Fibroblast of the aortic adventitia (primary cell): ENCODE data around the gene CALCOCO2. TPM values are rescaled to one million over a fixed set of nuclear protein-coding genes. Genes with fewer than 3 reads are reported as not detected.

Experiments used
- DNase-seq: peaks from one replicate; pipeline ENCODE4 v3.0.0-alpha.2; 2010; ENCODE audit warnings: low read depth
- H3K4me3 ChIP-seq: 2 replicates; pipeline ENCODE4 v1.5.1; 2011; ENCODE audit warnings: low read depth, mild to moderate bottlenecking, control low read depth, low read length, moderate library complexity
- total RNA-seq: library from RNA; depleted of rRNA; stranded (reverse); fragments of >200 nt; gene quantifications from 2 replicates; pipeline ENCODE4 v1.2.3, GENCODE V29; 2012; ENCODE audit warnings: low replicate concordance
- TF ChIP-seq, protein P1 (sequence below): IDR thresholded peaks from 2 replicates; pipeline ENCODE4 v1.5.1; 2011; ENCODE audit warnings: mild to moderate bottlenecking, low read length, control low read depth, inconsistent platforms; ENCODE audit not compliant: insufficient read depth

The CALCOCO2 gene
- total RNA-seq, 1 donor = 73.8 TPM

DNA sequence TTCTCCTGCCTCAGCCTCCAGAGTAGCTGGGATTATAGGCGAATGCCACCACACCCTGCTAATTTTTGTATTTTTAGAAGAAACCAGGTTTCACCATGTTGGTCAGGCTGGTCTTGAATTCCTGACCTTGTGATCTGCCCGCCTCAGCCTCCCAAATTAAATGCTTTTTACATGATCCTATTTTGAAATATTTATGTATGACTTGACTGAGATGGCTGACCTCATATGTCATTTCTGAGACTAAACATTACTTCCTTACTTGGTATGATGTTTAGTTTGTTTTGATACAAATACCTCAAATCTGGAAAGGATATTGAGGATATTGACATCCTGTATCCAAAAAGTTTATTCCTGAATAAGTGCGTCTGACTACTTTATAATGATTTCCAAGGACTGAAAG lies 11.9 kb downstream of the CALCOCO2 start:
- DNase-seq = no peak

DNA sequence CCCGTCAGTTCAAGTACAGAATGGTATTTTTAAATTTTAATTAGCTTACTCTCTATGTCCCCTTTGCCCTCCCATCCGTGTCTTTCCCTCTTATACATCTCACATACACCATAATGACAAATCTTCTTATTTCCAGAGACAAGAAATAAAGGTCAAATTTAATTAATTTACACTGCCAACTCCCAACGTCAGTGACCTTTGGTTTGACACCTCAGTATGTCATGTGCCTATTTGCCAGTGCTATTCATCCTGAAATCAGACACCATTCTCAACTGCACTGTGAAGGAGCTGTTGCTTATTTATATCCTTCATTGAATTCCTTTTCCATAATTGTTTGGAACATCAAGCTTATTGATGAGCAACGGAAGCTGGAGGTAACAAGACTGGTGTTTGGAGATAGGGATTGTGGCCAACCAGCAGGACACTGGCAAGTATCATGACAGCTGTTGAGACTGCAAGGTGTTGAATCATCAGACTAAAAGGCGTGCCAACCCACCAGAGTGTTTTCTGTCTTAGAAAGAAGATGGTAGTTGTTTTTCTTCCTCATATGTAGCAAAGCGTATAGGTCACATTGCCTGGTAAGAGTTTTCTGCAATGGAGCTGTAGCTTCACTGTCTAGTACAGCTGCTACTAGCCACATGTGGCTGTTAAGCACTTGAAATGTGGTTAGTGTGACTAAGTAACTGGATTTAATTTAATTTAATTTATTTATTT lies 12.5 kb downstream of the CALCOCO2 start:
- no peak for DNase-seq
- TF ChIP-seq, protein P1, sequence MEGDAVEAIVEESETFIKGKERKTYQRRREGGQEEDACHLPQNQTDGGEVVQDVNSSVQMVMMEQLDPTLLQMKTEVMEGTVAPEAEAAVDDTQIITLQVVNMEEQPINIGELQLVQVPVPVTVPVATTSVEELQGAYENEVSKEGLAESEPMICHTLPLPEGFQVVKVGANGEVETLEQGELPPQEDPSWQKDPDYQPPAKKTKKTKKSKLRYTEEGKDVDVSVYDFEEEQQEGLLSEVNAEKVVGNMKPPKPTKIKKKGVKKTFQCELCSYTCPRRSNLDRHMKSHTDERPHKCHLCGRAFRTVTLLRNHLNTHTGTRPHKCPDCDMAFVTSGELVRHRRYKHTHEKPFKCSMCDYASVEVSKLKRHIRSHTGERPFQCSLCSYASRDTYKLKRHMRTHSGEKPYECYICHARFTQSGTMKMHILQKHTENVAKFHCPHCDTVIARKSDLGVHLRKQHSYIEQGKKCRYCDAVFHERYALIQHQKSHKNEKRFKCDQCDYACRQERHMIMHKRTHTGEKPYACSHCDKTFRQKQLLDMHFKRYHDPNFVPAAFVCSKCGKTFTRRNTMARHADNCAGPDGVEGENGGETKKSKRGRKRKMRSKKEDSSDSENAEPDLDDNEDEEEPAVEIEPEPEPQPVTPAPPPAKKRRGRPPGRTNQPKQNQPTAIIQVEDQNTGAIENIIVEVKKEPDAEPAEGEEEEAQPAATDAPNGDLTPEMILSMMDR = no peak
- H3K4me3 ChIP-seq = no peak overlapping the region

More for the DNA sequence above, 11.9 kb downstream of the CALCOCO2 start:
- TF ChIP-seq, protein P1 = no peak
- H3K4me3 ChIP-seq = no peak overlapping the region

DNA sequence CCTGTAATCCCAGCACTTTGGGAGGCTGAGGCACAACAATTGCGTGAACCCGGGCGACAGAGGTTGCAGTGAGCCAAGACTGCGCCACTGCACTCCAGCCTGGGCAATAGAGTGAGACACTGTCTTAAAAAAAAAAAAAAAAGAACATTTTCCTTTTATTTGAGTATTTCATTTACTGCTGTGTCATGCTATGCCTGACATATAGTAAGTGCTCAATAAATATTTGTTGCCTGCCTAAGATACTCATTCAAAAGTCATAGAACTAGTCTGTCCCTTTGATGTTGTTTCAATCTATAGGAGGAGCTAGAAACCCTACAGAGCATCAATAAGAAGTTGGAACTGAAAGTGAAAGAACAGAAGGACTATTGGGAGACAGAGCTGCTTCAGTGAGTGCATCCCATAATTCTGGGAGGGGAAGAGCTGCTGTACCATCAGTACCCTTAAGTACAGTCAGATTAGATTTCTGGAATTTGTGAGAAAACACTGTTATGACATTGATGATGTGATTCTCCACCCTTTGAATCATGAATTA lies 20.0 kb downstream of the CALCOCO2 start:
- no peak for DNase-seq
- TF ChIP-seq, protein P1 = no peak
- no peak overlapping the region for H3K4me3 ChIP-seq

DNA sequence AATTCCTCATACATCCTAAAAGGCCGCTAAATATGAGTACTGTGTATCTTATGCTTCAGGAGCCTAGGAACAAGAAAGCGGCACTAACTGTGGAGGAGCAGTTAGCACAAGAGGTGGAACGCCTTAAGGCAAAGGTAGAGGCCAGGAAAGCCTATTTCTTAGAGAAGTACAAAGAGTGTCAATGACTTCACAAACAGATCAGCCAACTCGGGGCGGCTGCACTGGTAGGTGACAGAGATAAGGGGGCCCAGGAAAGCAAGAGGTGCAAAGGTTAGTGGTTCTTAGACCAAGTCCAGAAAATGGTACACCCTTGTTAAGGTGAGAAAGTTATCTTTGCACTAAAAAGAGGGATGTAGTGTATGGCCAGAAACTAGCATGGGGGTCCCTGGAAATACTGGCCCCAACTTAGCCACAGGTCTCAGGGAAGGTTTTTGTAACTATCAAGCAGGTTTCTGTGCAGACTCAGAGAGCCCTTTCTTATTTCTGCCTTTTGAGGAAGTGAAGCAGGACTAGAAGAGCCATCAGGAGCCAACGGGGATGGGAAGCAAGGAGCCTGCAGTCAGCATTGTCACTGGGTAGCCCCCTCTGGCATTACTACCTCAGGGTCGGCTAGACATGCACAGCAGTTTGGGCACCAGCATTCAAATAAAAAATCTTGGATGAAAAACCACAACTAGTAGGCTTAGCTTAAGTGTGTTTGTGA lies 24.1 kb downstream of the CALCOCO2 start:
- DNase-seq = no peak

DNA sequence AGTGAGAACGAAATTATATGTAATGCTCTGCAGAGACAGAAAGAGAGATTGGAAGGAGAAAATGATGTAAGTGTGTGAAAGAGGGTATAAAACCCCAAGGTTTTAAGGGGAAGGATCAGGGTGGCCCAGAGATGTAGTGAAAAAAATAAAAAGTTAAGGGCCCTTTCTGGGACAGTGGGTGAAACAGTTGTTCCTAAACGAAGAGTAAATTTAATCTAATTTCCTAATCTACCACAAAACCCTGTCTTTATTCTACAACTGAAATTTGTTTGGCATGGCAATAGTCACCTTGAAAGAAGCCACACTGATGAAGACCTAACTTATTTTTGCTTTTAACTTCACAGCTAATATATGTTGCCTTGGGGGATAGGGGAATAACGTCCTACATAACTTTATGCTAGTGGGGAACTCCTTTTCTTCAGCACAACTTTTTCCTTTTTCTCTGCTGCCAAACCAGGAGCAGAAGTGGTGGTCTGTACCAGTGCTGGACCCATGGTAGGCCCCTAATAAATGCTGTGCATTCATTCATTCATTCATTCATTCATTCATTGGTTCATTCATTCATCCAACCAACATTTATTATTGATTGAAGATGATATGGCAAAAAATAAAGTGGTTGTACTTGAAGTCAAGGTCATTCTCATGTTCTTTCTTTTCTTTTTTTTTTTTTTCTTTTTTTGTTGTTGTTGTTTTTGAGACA lies 25.4 kb downstream of the CALCOCO2 start:
- TF ChIP-seq, protein P1 = no peak
- no peak overlapping the region for H3K4me3 ChIP-seq
- DNase-seq = no peak

More for the DNA sequence above, 24.1 kb downstream of the CALCOCO2 start:
- TF ChIP-seq, protein P1 = no peak
- H3K4me3 ChIP-seq = no peak overlapping the region

DNA sequence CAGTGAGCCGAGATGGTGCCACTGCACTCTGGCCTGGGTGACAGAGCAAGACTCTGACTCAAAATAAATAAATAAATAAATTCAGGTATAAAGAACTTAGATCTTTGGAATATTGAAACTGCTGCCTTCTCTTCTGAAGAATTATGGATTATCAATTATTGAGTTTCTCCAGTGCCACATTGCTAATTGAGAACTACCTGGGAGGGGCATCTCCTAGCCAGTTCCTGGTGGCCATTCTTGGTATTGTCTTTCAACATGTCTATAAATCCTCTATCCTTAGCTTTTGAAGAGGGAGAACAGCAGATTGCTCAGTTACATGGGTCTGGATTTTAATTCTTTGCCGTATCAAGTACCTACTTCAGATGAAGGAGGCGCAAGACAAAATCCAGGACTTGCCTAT lies 29.2 kb downstream of the CALCOCO2 start:
- TF ChIP-seq, protein P1 = peak; percentile 32
- no peak overlapping the region for H3K4me3 ChIP-seq
- DNase-seq = no peak
